IPS-15b (cell line): ENCODE results near the gene SLC25A23.
"Not testable (repeated sequence)": the region's sequence is repeated elsewhere in the genome, so short reads cannot be mapped to it uniquely, and the experiment has no call there.

Source experiments
- H3K27me3 ChIP-seq: one replicate; pipeline ENCODE4 v1.6.1; 2013; ENCODE audit warnings: low read length; ENCODE audit not compliant: control insufficient read depth, insufficient read depth
- H3K36me3 ChIP-seq: one replicate; pipeline ENCODE4 v1.6.1; 2013; ENCODE audit warnings: low read length; ENCODE audit not compliant: control insufficient read depth, insufficient read depth
- H3K4me1 ChIP-seq: one replicate; pipeline ENCODE4 v1.6.1; 2013; ENCODE audit warnings: mild to moderate bottlenecking, low read length; ENCODE audit not compliant: control insufficient read depth, insufficient read depth
- H3K4me3 ChIP-seq: one replicate; pipeline ENCODE4 v1.5.1; 2013; ENCODE audit warnings: low read depth, low read length
- H3K9ac ChIP-seq: one replicate; pipeline ENCODE4 v1.6.1; 2013; ENCODE audit warnings: low read depth, mild to moderate bottlenecking, low read length
- H3K9me3 ChIP-seq: one replicate; pipeline ENCODE4 v1.6.1; 2013; ENCODE audit warnings: mild to moderate bottlenecking, low read length; ENCODE audit not compliant: control insufficient read depth, insufficient read depth

Gene SLC25A23

DNA sequence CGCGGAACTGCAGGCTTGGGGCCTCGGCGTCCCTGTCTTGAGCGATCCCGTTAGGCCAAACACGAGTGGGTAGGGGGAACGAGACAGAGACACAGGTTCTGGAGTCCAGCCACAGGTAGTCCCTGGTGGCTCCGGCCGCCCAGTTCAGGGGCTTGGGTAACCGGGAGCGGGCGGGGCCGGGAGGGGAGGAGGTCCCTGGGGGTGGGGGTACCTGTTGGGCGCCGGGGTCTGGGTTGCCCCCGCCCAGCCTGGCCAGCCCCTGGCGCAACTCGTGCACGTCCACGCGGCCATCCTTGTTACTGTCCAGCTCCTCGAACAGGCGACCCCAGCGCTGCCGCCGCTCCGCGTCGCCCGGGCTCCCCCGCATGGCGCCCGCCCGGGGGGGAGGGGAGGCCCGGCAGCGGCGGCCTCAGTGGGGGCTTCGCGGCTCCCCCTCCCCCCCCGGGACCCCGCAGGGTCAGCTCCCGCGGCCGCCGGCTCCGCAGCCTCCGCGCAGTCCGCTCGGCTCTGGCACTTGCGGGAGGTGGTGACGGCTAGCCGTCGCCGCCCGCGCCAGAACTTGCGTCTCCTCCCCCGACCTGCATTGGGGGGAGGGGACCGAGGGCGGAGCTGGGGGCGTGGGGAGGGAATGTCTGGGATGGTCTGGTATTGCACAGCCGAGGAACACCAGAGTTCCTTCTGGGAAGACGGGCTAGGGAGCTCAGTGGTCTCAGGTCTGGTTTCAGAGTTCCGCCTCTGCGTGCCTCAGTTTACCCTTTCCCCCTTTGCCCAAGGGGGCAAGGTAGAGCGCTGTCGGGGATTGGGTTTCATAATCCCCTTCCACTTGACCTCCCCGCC lies at the start of gene SLC25A23:
SLC25A23 (minus strand) TSS at position 531 of the 837 bp plus-strand sequence; CDS start at position 367, 164 bp downstream.
- Histone ChIP-seq H3K9ac (no peak within 1 kb of the TSS), H3K4me1 (peaks cover 5% of the 10 kb centered on the region)

DNA sequence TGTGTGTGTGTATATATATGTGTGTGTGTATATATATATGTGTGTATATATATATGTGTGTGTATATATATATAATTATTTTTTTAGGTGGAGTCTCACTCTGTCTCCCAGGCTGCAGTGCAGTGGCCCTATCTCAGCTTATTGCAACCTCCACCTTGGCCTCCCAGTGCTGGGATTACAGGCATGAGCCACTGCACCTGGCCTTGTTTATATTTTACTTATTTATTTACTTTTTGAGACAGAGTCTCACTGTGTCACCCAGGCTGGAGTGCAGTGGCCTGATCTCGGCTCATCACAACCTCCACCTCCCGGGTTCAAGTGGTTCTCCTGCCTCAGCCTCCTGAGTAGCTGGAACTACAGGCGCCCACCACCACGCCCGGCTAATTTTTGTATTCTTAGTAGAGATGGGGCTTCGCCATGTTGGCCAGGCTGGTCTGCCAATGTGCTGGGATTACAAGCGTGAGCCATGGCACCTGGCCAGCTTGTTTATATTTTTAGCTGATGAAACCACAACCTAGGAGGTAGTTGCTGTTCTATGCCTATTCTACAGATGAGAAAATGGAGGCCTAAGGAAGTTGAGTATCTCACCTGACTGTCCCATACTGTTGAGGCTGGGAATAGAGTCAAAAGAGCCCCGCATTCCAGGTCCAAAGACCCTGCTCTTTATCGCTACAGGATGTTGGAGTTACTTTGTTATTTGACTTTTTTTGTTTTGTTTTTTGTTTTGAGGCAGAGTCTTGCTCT lies 48.6 kb upstream of the SLC25A23 start:
- not testable (repeated sequence) for H3K36me3 ChIP-seq, H3K4me3 ChIP-seq, H3K27me3 ChIP-seq, H3K9me3 ChIP-seq, H3K4me1 ChIP-seq, H3K9ac ChIP-seq

More for the DNA sequence above, at the start of gene SLC25A23:
- no peaks in the 10 kb centered on the region for H3K9me3 ChIP-seq
- H3K4me3 ChIP-seq: peak within 1 kb of the TSS; percentile 69
- H3K27me3 ChIP-seq: peaks cover 6% of the 10 kb centered on the region
- peaks cover 7% of the 10 kb centered on the region for H3K36me3 ChIP-seq

DNA sequence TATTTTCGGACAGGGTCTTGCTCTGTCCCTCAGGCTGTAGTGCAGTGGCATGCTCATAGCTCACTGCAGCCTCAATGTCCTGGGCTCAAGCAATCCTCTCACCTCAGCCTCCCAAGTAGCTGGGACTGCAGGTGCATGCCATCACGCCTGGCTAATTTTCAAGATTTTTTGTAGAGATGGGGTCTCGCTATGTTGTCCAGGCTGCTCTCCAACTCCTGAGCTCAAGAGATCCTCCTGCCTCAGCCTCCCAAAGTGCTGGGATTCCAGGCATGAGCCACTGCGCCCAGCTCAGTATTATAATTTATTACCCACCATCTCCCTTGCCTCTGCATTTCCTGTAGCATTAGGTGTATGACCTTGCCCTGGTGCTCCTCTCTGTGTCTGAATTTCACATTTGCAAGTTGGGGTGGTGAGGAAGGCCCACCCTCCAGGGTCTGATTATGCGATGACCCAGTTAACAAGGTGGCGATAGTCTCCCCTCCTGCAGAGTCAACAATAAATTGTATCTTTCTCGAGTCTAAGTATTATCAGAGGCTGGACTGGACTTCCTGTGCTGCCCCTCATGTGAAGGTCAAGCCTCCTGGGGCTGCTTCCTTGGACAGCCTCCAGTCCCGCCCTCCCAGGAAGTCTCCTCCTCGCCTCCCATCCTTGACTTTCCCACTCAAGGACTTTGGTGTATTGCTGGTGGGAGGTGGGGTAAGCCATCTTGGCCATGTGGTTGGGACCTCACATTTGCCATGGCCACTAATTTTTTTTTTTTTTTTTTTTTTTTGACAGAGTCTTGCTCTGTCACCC lies 44.0 kb upstream of the SLC25A23 start:
- no peak overlapping the region for H3K9ac ChIP-seq
- H3K9me3 ChIP-seq: no peaks in the 10 kb centered on the region
- H3K4me3 ChIP-seq: no peak overlapping the region
- no peaks in the 10 kb centered on the region for H3K36me3 ChIP-seq
- H3K4me1 ChIP-seq: no peaks in the 10 kb centered on the region
- H3K27me3 ChIP-seq: peaks cover 7% of the 10 kb centered on the region

DNA sequence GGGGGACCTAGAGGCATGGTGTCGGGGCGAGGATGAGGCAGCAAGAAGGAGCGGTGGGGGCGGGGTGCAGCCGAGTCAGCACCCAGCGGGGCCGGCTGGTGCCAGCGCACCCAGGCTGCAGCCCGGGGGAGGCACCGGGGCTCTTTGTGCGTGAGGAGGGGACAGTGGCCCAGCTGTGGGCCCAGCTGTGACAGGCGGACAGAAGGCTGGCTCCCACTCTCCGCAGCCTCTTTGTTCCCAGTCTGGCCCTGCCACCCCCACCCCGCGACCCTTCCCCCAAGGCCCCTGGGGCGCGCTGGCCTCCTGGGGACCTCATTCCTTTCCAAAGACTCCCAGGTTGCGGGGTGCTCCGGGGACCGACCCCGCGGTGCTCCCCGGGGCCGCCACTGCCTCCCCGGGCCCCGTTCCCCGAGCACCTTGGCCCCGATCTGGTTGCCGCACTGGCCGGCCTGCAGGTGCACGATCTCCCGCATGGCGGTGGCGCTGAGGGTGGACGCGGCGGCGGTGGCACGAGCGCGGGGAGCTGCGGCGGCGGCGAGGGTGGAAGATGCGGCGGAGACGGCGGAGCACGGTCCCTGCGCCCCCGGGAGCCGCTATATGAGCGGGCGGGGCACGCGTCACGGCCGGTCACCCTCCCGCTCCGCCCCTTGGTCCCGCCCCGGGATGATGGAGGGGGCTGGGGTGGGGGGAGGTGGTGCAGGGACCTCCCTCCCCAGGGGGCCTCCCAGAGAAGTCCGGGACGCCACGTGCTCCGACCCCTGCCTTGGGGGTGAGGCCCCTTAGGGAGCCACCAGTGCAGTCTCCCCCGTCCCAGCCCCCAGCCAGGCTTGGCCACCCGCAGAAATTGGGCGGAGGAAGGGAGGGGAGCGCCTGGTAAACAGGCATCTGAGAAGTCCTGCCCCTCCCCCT lies 42.4 kb upstream of the SLC25A23 start, which contains the start of gene TUBB4A:
TUBB4A (minus strand) TSS at position 570 of the 909 bp plus-strand sequence; CDS start at position 473, 97 bp downstream.
- Histone ChIP-seq H3K9me3 (no peaks in the 10 kb centered on the region), H3K4me1 (no peaks in the 10 kb centered on the region), H3K36me3 (no peaks in the 10 kb centered on the region), H3K4me3 (peak within 1 kb of the TSS; percentile 70), H3K9ac (no peak within 1 kb of the TSS), H3K27me3 (peaks cover 7% of the 10 kb centered on the region)

DNA sequence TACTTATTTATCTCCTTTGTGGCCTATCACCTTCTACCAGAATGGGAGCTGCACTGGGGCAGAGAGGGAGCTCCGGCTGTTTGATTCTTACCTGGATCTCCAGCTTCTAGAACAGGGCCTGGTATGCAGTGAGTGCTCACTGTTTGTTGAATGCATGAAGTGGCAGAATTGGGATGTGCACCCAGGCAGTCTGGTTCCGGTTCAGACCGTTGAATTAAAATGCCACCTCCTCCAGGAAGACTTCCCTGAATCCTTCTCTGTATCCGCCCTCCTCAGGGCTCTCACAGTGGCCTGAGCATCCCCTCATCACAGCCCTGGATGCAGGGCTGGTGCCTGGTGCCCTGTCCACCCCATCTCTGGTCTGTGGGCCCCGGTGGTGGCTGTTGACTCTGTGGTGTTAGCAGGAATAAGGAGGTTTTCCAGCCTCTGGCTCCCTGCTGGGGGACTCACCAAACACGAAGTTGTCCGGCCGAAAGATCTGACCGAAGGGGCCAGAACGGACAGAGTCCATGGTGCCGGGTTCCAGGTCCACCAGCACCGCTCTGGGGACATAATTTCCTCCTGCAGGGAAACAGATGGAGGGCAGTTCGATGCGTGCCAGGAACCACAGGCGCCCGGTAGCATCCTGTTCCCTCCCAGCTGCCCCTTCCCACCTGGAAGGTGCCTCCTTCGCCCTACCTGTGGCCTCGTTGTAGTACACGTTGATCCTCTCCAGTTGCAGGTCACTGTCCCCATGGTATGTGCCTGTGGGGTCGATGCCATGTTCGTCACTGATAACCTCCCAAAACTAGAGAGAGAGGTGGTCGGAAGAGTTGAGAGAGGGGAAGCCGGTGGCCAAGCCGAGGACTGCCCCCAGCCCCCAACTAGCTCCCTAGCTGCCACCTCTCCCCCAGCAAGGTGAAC lies 41.5 kb upstream of the SLC25A23 start:
- Histone ChIP-seq H3K4me1 (no peaks in the 10 kb centered on the region), H3K36me3 (no peaks in the 10 kb centered on the region), H3K9me3 (no peaks in the 10 kb centered on the region), H3K4me3 (peak overlapping the region; percentile 70), H3K9ac (no peak overlapping the region), H3K27me3 (peaks cover 7% of the 10 kb centered on the region)

DNA sequence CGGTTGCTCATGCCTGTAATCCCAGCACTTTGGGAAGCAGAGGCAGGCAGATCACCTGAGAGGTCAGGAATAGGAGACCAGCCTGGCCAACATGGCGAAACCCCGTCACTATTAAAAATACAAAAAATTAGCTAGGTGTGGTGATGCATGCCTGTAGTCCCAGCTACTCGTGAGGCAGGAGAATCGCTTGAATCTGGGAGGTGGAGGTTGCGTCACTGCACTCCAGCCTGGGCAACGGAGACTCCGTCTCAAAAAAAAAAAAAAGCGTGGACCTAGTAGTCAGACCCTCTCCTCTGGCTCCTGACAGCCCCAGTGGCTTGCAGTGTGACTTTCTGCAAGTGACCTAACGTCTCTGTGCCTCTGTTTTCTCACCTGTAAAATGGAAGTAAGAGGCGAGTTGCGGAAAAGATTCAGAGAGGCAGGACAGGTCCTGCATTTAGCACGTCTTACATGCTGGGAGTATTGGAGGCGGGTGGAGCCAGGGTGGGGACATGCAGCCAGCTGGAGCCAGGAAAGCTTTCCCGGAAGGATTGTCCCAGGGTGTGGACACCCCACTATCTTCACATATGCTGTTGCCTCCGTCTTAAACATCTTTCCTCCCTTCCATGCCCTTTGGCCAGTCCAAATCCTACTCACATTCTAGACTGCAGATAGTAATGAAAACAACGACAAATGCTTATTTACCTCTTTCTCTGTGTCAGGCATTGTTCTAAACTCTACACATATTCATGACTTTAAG lies 39.6 kb upstream of the SLC25A23 start:
- Histone ChIP-seq H3K27me3 (peaks cover 7% of the 10 kb centered on the region), H3K4me1 (no peaks in the 10 kb centered on the region), H3K36me3 (peaks cover 16% of the 10 kb centered on the region)

DNA sequence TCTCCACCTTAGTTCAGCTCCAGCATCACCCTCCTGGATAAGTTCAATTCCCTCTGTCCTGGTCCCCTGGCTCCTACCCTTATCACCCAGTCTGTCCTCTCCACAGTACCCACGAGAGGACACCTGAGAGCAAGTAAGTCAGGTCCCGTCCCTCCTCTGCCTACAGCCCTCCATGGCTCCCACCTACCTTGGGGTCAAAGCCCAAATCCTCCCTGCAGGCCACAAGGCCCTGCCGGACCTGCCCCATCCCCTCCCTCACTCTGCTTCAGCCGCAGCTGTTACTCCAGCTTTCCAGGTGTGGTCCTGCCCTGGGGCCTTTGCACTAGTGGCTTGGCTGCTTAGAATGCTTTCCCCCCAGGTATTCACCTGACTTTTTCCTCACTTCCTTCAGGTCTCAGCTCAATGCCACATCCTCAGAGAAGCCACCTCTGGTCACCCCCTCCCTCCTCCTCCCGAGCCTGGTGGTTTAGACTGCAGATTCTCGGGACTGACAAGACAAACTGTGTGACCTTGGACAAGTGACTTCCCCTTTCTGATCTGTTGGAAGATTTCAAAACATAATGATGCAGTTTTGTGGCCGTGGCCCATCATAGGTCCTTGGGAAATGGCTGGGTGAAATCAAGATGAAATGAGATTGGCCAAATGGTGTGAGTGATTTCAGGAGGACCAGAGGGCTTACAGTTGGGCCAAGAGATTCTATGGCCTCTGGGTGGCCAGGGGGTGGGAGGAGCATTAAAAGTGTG lies 38.9 kb upstream of the SLC25A23 start:
- H3K4me1 ChIP-seq: no peaks in the 10 kb centered on the region
- H3K9me3 ChIP-seq: no peaks in the 10 kb centered on the region
- no peak overlapping the region for H3K4me3 ChIP-seq
- H3K9ac ChIP-seq: no peak overlapping the region
- peaks cover 7% of the 10 kb centered on the region for H3K27me3 ChIP-seq
- H3K36me3 ChIP-seq: peaks cover 18% of the 10 kb centered on the region

More for the DNA sequence above, 39.6 kb upstream of the SLC25A23 start:
- Histone ChIP-seq H3K4me3 (no peak overlapping the region), H3K9ac (no peak overlapping the region), H3K9me3 (no peaks in the 10 kb centered on the region)

DNA sequence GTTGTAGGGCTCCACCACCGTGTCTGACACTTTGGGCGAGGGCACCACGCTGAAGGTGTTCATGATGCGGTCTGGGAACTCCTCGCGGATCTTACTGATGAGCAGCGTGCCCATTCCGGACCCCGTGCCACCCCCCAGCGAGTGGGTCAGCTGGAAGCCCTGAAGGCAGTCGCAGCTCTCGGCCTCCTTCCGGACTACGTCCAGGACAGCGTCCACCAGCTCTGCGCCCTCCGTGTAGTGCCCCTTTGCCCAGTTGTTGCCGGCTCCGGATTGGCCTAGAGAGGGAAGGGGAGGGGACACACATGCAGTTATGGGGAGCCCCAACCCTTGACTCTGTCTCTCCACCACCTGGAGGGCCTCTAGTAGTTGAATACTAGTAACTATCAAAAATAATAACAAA lies 36.4 kb upstream of the SLC25A23 start:
- no peaks in the 10 kb centered on the region for H3K4me1 ChIP-seq
- peaks cover 18% of the 10 kb centered on the region for H3K36me3 ChIP-seq
- H3K9me3 ChIP-seq: peaks cover 3% of the 10 kb centered on the region
- peaks cover 2% of the 10 kb centered on the region for H3K27me3 ChIP-seq
- no peak overlapping the region for H3K4me3 ChIP-seq
- no peak overlapping the region for H3K9ac ChIP-seq

DNA sequence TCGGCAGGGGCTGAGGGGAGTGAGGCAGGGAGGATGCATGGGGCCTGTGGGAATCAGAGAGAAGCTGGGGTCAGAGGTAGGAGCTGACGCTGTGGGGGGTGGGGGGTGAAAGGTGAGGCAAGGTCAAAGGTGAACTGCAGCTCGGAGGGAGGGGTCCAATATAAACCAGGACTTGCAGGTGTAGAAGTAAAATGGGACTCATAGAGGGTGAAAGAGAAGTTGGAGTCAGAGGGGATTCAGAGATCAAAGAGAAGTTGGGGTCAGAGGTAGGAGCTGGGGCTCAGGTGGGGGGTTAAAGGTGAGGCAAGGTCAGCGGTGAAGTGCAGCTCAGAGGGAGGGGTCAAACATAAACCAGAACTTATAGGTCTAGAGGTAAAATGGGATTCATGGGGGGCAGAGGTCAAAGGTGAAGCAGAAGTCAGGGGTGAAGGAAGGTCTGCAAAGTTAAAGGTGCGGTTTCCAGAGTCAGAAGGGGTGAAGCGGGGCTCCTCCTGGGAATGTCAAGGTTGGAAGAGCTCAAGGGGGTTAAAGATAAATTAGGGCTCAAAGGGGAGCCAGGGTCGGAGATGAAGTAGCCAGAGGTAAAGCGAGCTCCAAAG lies 34.9 kb upstream of the SLC25A23 start:
- Histone ChIP-seq H3K4me3 (no peak overlapping the region), H3K27me3 (no peaks in the 10 kb centered on the region), H3K36me3 (peaks cover 18% of the 10 kb centered on the region), H3K4me1 (no peaks in the 10 kb centered on the region), H3K9me3 (peaks cover 3% of the 10 kb centered on the region), H3K9ac (no peak overlapping the region)
